ENCODE data around the gene LHFPL5. TPM values are rescaled to one million over a fixed set of nuclear protein-coding genes. Genes with fewer than 3 reads are reported as not detected.

The LHFPL5 gene
- total and polyA plus RNA-seq, 2 of the 13 experiments (the other 11 are each of a cell fraction or from before 2014, with no cell fraction given) = 0.03 TPM; not detected in 1

GRCh38 chr6:35804996-35805736 lies at the start of gene LHFPL5 (continued):
- peak; percentile 97 for TF ChIP-seq ELF3 (CRISPR knock-in tag; IDR thresholded peaks at IDR 0.05)
- TF ChIP-seq ETV6 (CRISPR knock-in tag; conservative IDR thresholded peaks at IDR 0.05) = peak; percentile 99
- peak; percentile 83 for TF ChIP-seq GATAD1 (CRISPR knock-in tag; IDR thresholded peaks at IDR 0.05)
- TF ChIP-seq, protein P1, sequence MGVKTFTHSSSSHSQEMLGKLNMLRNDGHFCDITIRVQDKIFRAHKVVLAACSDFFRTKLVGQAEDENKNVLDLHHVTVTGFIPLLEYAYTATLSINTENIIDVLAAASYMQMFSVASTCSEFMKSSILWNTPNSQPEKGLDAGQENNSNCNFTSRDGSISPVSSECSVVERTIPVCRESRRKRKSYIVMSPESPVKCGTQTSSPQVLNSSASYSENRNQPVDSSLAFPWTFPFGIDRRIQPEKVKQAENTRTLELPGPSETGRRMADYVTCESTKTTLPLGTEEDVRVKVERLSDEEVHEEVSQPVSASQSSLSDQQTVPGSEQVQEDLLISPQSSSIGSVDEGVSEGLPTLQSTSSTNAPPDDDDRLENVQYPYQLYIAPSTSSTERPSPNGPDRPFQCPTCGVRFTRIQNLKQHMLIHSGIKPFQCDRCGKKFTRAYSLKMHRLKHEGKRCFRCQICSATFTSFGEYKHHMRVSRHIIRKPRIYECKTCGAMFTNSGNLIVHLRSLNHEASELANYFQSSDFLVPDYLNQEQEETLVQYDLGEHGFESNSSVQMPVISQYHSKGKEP (CRISPR knock-in tag; IDR thresholded peaks at IDR 0.05) = peak; percentile 99
- no peak for TF ChIP-seq DPF2 (CRISPR knock-in tag; IDR thresholded peaks at IDR 0.05; ENCODE audit: borderline replicate concordance, low read depth)
- no peak for TF ChIP-seq ZHX2 (IDR thresholded peaks at IDR 0.05; ENCODE audit: low read depth)
- peak; percentile 98 for TF ChIP-seq ZHX2 (CRISPR knock-in tag; IDR thresholded peaks at IDR 0.05; ENCODE audit: borderline replicate concordance)
- TF ChIP-seq THRA (CRISPR knock-in tag; IDR thresholded peaks at IDR 0.05; ENCODE audit: borderline replicate concordance) = peak; percentile 97
- peak; percentile 98 for TF ChIP-seq MXD4 (CRISPR knock-in tag; IDR thresholded peaks at IDR 0.05)
- TF ChIP-seq ONECUT2 (CRISPR knock-in tag; IDR thresholded peaks at IDR 0.05) = peak; percentile 78
- peak; percentile 99 for TF ChIP-seq KLF11 (CRISPR knock-in tag; IDR thresholded peaks at IDR 0.05)
- TF ChIP-seq STAG1 (CRISPR knock-in tag; IDR thresholded peaks at IDR 0.05) = peak; percentile 46
- peak; percentile 96 for TF ChIP-seq TEAD2 (CRISPR knock-in tag; IDR thresholded peaks at IDR 0.05)
- no peak for TF ChIP-seq ZMYM3 (CRISPR knock-in tag; IDR thresholded peaks at IDR 0.05)
- TF ChIP-seq ZGPAT (CRISPR knock-in tag; IDR thresholded peaks at IDR 0.05) = peak; percentile 99
